HCT116 (cell line): Measurements from ENCODE around the gene NOP16. TPM values are rescaled to one million over a fixed set of nuclear protein-coding genes. Genes with fewer than 3 reads are reported as not detected.

Experiments
- ATAC-seq: fragments of 200-7000 bp; cut with Tn5 transposase; 2 replicates; pipeline ENCODE4 v1.9.1; 2020; ENCODE audit warnings: mild to moderate bottlenecking, moderate library complexity
- BruUV-seq: library from RNA; stranded (reverse); fragments of 400-500 nt; replicated peaks from 2 replicates; lab custom pipeline; 2021; lab: Mats Ljungman, UMichigan
- CTCF ChIA-PET: fragments of 300-600 bp; sonication (Branson Sonifier 250); formaldehyde crosslinking; loops from one replicate; lab custom pipeline; 2021; ENCODE audit warnings: antibody characterized with exemption; lab: Charles Lee
- POLR2A ChIA-PET: fragments of 300-600, 350-600 bp; sonication (Branson Sonifier 250); formaldehyde crosslinking; loops from one replicate; lab custom pipeline; 2021; ENCODE audit warnings: antibody characterized with exemption; lab: Charles Lee
- RAD21 ChIA-PET, 2 experiments: fragments of 300-600 bp; sonication (Branson Sonifier 250); formaldehyde crosslinking; loops; one replicate each; lab custom pipeline; 2023; ENCODE audit warnings: low total read pairs in 2 of 2; ENCODE audit not compliant: uncharacterized antibody in 2 of 2, unreplicated experiment in 2 of 2, low non-redundant PET in 1 of 2; lab: Charles Lee
- DNase-seq: peaks from one replicate; pipeline ENCODE4 v3.0.0-alpha.2; 2010; ENCODE audit warnings: low read depth, low spot score
- H2AFZ ChIP-seq: fragments of 200-600 bp; shearing (Covaris generic), sonication (generic); 2 replicates; pipeline ENCODE4 v1.6.1; 2017; ENCODE audit warnings: low read depth, mixed run types, mixed read lengths, antibody characterized with exemption, low read length; ENCODE audit not compliant: poor library complexity, severe bottlenecking
- H3K27ac ChIP-seq: 2 replicates; pipeline ENCODE4 v1.5.1; 2012; ENCODE audit warnings: low read depth, low read length
- H3K27me3 ChIP-seq: fragments of 200-600 bp; sonication (generic); 2 replicates; pipeline ENCODE4 v1.6.1; 2016; ENCODE audit warnings: mixed run types, low read length, mixed read lengths; ENCODE audit not compliant: insufficient read depth
- H3K36me3 ChIP-seq, 2 experiments: fragments of 200-500 bp in 1 of 2; fragments of 200-600 bp in 1 of 2; sonication (Bioruptor generic) in 1 of 2; sonication (generic) in 1 of 2; 2 replicates each; pipeline versions ENCODE4 v1.5.1 to v1.6.1; 2014 to 2016; ENCODE audit warnings: low read length in 2 of 2, inconsistent platforms in 1 of 2, mixed read lengths in 1 of 2, mixed run types in 1 of 2; ENCODE audit not compliant: insufficient read depth in 2 of 2, control insufficient read depth in 1 of 2
- H3K4me1 ChIP-seq, 2 experiments: fragments of 200-600 bp in 1 of 2; sonication (generic) in 1 of 2; 2 replicates each; pipeline versions ENCODE4 v1.5.1 to v1.6.1; 2012 to 2017; ENCODE audit warnings: low read length in 2 of 2, inconsistent platforms in 1 of 2, mild to moderate bottlenecking in 1 of 2, mixed read lengths in 1 of 2, mixed run types in 1 of 2, moderate library complexity in 1 of 2; ENCODE audit not compliant: insufficient read depth in 2 of 2, control insufficient read depth in 1 of 2
- H3K4me2 ChIP-seq: fragments of 200-600 bp; sonication (generic); 2 replicates; pipeline ENCODE4 v1.6.1; 2017; ENCODE audit warnings: mixed run types, low read length, mixed read lengths
- H3K4me3 ChIP-seq, 2 experiments: fragments of 200-600 bp in 1 of 2; sonication (generic) in 1 of 2; replicated peaks in 1 of 2; 2 replicates each; pipeline ENCODE4 v1.5.1; 2011 to 2016; ENCODE audit warnings: low read length in 2 of 2, control low read depth in 1 of 2, low read depth in 1 of 2, mild to moderate bottlenecking in 1 of 2, mixed read lengths in 1 of 2, mixed run types in 1 of 2
- H3K79me2 ChIP-seq: fragments of 200-600 bp; sonication (generic); 2 replicates; pipeline ENCODE4 v1.6.1; 2017; ENCODE audit warnings: mild to moderate bottlenecking, mixed run types, low read length, moderate library complexity, mixed read lengths; ENCODE audit not compliant: insufficient read depth
- H3K9ac ChIP-seq: fragments of 200-600 bp; sonication (generic); 2 replicates; pipeline ENCODE4 v1.6.1; 2016; ENCODE audit warnings: low read length, mixed read lengths
- H3K9me2 ChIP-seq: fragments of 200-600 bp; sonication (generic), shearing (Covaris generic); 2 replicates; pipeline ENCODE4 v1.6.1; 2017; ENCODE audit warnings: mixed run types, mild to moderate bottlenecking, moderate library complexity; ENCODE audit not compliant: insufficient read depth
- H3K9me3 ChIP-seq, 2 experiments: fragments of 200-500 bp in 1 of 2; fragments of 200-600 bp in 1 of 2; sonication (Bioruptor generic) in 1 of 2; sonication (generic) in 1 of 2; 2 replicates each; pipeline ENCODE4 v1.6.1; 2014 to 2017; ENCODE audit warnings: low read length in 2 of 2, mixed read lengths in 2 of 2, inconsistent platforms in 1 of 2, low read depth in 1 of 2, mild to moderate bottlenecking in 1 of 2, mixed run types in 1 of 2, moderate library complexity in 1 of 2; ENCODE audit not compliant: control insufficient read depth in 1 of 2, insufficient read depth in 1 of 2
- H4K20me1 ChIP-seq: fragments of 200-600 bp; sonication (generic), shearing (Covaris generic); 2 replicates; pipeline ENCODE4 v1.6.1; 2017; ENCODE audit warnings: mixed run types, mild to moderate bottlenecking, moderate library complexity; ENCODE audit not compliant: insufficient read depth
- CBX3 ChIP-seq: IDR thresholded peaks from 2 replicates; pipeline ENCODE4 v1.6.1; 2012; ENCODE audit warnings: low read depth
- EGR1 ChIP-seq: IDR thresholded peaks from 2 replicates; pipeline ENCODE4 v1.6.1; 2012; ENCODE audit warnings: low read depth
- ELF1 ChIP-seq: IDR thresholded peaks from 2 replicates; pipeline ENCODE4 v1.6.1; 2012; ENCODE audit warnings: low read depth, borderline replicate concordance
- EZH2phosphoT487 ChIP-seq: fragments of 200-600 bp; IDR thresholded peaks from 2 replicates; pipeline ENCODE4 v1.6.1; 2018; ENCODE audit warnings: antibody characterized with exemption, borderline replicate concordance
- FOSL1 ChIP-seq: IDR thresholded peaks from 2 replicates; pipeline ENCODE4 v1.6.1; 2012; ENCODE audit warnings: low read depth
- JUND ChIP-seq: IDR thresholded peaks from 2 replicates; pipeline ENCODE4 v1.6.1; 2012
- POLR2AphosphoS5 ChIP-seq: IDR thresholded peaks from 2 replicates; pipeline ENCODE4 v1.6.1; 2011; ENCODE audit warnings: mild to moderate bottlenecking, low read depth, low read length, moderate library complexity
- RAD21 ChIP-seq: IDR thresholded peaks from 2 replicates; pipeline ENCODE4 v1.6.1; 2012; ENCODE audit warnings: low read depth, mild to moderate bottlenecking
- SRF ChIP-seq: IDR thresholded peaks from 2 replicates; pipeline ENCODE4 v1.6.1; 2012; ENCODE audit warnings: low read depth
- TCF7L2 ChIP-seq: IDR thresholded peaks from 2 replicates; pipeline ENCODE4 v1.7.0; 2011; ENCODE audit warnings: borderline replicate concordance, inconsistent platforms; ENCODE audit not compliant: insufficient read depth, insufficient read length; ENCODE audit errors: extremely low read depth
- ZFX ChIP-seq: fragments of 450-650 bp; IDR thresholded peaks from 2 replicates; pipeline ENCODE4 v1.6.1; 2017
- ZNF274 ChIP-seq: fragments of 200-500 bp; sonication (Bioruptor generic); IDR thresholded peaks from 2 replicates; pipeline ENCODE4 v1.6.1; 2014; ENCODE audit warnings: mild to moderate bottlenecking, low read depth, low read length, inconsistent platforms
- intact Hi-C: fragments of 100-400 bp; cut with micrococcal nuclease; formaldehyde crosslinking; loops from 2 replicates; pipeline ENCODE4 v1.10.0; 2022
- total RNA-seq: library from RNA; stranded (reverse); gene quantifications from one replicate; pipeline ENCODE4 v1.2.1, GENCODE V29; 2021; ENCODE audit not compliant: unreplicated experiment
- TF ChIP-seq, protein P1 (sequence below): IDR thresholded peaks from 2 replicates; pipeline ENCODE4 v1.6.1; 2011; ENCODE audit warnings: mild to moderate bottlenecking, low read length, moderate library complexity; ENCODE audit not compliant: insufficient replicate concordance; ENCODE audit errors: extremely low read depth
- TF ChIP-seq, protein P2 (sequence below), 3 experiments: fragments of 200-600 bp in 1 of 3; sonication (generic) in 1 of 3; IDR thresholded peaks in 2 of 3; conservative IDR thresholded peaks in 1 of 3; 2 replicates each; pipeline ENCODE4 v1.5.1; 2012 to 2017; ENCODE audit warnings: low read depth in 2 of 3, low read length in 2 of 3, antibody characterized with exemption in 1 of 3, borderline replicate concordance in 1 of 3, control low read depth in 1 of 3, mild to moderate bottlenecking in 1 of 3, mixed read lengths in 1 of 3, mixed run types in 1 of 3, moderate library complexity in 1 of 3; ENCODE audit not compliant: insufficient read depth in 1 of 3
- TF ChIP-seq, protein P3 (sequence below): IDR thresholded peaks from 2 replicates; pipeline ENCODE4 v1.6.1; 2012; ENCODE audit warnings: low read depth
- TF ChIP-seq, protein P4 (sequence below): IDR thresholded peaks from 2 replicates; pipeline ENCODE4 v1.6.1; 2012

Gene NOP16
- total RNA-seq, 1 experiment from 2014 or later, result 67.1 TPM

DNA sequence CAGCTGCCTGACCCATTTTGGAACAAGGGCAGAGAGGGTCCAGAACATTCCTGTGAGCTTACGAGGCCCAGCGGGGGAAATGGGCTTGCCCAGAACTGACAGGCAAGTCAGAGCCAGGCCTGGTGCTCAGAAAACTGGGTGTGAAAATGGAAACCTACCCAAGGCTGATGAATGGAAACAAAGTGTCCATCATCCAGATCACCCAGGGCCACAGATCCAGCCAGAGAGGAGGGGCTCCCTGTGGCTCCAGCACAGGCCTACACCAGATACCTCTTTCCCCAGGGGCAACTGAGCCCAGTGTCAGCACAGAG lies 24.8 kb upstream of the NOP16 start:
- RAD21 ChIA-PET, result no interaction called here
- no peak overlapping the region for H2AFZ ChIP-seq
- intact Hi-C loops, result no loop called here
- TF ChIP-seq FOSL1, result no peak
- no peak for TF ChIP-seq EZH2phosphoT487
- no peak for TF ChIP-seq RAD21
- no peak for TF ChIP-seq JUND
- TF ChIP-seq EGR1, result no peak
- no peak for TF ChIP-seq ZNF274
- TF ChIP-seq ELF1, result no peak
- TF ChIP-seq, protein P1, sequence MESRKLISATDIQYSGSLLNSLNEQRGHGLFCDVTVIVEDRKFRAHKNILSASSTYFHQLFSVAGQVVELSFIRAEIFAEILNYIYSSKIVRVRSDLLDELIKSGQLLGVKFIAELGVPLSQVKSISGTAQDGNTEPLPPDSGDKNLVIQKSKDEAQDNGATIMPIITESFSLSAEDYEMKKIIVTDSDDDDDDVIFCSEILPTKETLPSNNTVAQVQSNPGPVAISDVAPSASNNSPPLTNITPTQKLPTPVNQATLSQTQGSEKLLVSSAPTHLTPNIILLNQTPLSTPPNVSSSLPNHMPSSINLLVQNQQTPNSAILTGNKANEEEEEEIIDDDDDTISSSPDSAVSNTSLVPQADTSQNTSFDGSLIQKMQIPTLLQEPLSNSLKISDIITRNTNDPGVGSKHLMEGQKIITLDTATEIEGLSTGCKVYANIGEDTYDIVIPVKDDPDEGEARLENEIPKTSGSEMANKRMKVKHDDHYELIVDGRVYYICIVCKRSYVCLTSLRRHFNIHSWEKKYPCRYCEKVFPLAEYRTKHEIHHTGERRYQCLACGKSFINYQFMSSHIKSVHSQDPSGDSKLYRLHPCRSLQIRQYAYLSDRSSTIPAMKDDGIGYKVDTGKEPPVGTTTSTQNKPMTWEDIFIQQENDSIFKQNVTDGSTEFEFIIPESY, result no peak
- TF ChIP-seq, protein P2, sequence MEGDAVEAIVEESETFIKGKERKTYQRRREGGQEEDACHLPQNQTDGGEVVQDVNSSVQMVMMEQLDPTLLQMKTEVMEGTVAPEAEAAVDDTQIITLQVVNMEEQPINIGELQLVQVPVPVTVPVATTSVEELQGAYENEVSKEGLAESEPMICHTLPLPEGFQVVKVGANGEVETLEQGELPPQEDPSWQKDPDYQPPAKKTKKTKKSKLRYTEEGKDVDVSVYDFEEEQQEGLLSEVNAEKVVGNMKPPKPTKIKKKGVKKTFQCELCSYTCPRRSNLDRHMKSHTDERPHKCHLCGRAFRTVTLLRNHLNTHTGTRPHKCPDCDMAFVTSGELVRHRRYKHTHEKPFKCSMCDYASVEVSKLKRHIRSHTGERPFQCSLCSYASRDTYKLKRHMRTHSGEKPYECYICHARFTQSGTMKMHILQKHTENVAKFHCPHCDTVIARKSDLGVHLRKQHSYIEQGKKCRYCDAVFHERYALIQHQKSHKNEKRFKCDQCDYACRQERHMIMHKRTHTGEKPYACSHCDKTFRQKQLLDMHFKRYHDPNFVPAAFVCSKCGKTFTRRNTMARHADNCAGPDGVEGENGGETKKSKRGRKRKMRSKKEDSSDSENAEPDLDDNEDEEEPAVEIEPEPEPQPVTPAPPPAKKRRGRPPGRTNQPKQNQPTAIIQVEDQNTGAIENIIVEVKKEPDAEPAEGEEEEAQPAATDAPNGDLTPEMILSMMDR (IDR thresholded peaks at IDR 0.05 in 2 of 3, conservative IDR thresholded peaks at IDR 0.05 in 1 of 3; ENCODE audit: borderline replicate concordance in 1 of 3, insufficient read depth in 1 of 3, low read depth in 2 of 3, low read length in 2 of 3), result no peak
- no peak for TF ChIP-seq SRF
- TF ChIP-seq, protein P3, sequence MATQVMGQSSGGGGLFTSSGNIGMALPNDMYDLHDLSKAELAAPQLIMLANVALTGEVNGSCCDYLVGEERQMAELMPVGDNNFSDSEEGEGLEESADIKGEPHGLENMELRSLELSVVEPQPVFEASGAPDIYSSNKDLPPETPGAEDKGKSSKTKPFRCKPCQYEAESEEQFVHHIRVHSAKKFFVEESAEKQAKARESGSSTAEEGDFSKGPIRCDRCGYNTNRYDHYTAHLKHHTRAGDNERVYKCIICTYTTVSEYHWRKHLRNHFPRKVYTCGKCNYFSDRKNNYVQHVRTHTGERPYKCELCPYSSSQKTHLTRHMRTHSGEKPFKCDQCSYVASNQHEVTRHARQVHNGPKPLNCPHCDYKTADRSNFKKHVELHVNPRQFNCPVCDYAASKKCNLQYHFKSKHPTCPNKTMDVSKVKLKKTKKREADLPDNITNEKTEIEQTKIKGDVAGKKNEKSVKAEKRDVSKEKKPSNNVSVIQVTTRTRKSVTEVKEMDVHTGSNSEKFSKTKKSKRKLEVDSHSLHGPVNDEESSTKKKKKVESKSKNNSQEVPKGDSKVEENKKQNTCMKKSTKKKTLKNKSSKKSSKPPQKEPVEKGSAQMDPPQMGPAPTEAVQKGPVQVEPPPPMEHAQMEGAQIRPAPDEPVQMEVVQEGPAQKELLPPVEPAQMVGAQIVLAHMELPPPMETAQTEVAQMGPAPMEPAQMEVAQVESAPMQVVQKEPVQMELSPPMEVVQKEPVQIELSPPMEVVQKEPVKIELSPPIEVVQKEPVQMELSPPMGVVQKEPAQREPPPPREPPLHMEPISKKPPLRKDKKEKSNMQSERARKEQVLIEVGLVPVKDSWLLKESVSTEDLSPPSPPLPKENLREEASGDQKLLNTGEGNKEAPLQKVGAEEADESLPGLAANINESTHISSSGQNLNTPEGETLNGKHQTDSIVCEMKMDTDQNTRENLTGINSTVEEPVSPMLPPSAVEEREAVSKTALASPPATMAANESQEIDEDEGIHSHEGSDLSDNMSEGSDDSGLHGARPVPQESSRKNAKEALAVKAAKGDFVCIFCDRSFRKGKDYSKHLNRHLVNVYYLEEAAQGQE, result no peak
- TF ChIP-seq CBX3, result no peak
- TF ChIP-seq, protein P4, sequence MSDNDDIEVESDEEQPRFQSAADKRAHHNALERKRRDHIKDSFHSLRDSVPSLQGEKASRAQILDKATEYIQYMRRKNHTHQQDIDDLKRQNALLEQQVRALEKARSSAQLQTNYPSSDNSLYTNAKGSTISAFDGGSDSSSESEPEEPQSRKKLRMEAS, result no peak
- TF ChIP-seq ZFX, result no peak
- no peak for TF ChIP-seq TCF7L2
- no peak for TF ChIP-seq POLR2AphosphoS5
- TF ChIP-seq, all 23 proteins: peak for 0
- ChIA-PET POLR2A (no interaction called here), CTCF (no interaction called here)
- no peak for DNase-seq
- no peaks in the 10 kb centered on the region for H3K27me3 ChIP-seq
- no peak overlapping the region for H3K9ac ChIP-seq
- no peaks in the 10 kb centered on the region for H3K9me2 ChIP-seq
- no peak overlapping the region for H3K27ac ChIP-seq
- no peaks in the 10 kb centered on the region for H3K9me3 ChIP-seq
- peaks cover 22 to 42% of the 10 kb centered on the region in 2 experiments for H3K4me1 ChIP-seq
- H3K36me3 ChIP-seq, result peaks cover 0 to 3% of the 10 kb centered on the region in 2 experiments; a peak in 3 of 4 replicates
- peaks cover 22% of the 10 kb centered on the region for H3K79me2 ChIP-seq
- no peak for ATAC-seq
- H4K20me1 ChIP-seq, result no peaks in the 10 kb centered on the region
- H3K4me3 ChIP-seq, result no peak overlapping the region
- H3K4me2 ChIP-seq, result no peak overlapping the region
- BruUV-seq, result no TSS peak
